Endothelial cell of umbilical vein (primary cell): Measurements from ENCODE around the gene SUCLG2. TPM values are rescaled to one million over a fixed set of nuclear protein-coding genes. Genes with fewer than 3 reads are reported as not detected.

Experiments used
- BruUV-seq: library from RNA; stranded (reverse); fragments of 400-500 nt; replicated peaks from 2 replicates; lab custom pipeline; 2021; lab: Mats Ljungman, UMichigan
- CTCF ChIA-PET: fragments of 300-600, 350-600 bp; sonication (Branson Sonifier 250); formaldehyde crosslinking; loops from one replicate; lab custom pipeline; 2021; ENCODE audit warnings: antibody characterized with exemption, inconsistent platforms; lab: Charles Lee
- POLR2A ChIA-PET: fragments of 300-600, 350-600 bp; sonication (Branson Sonifier 250); formaldehyde crosslinking; loops from one replicate; lab custom pipeline; 2021; ENCODE audit warnings: antibody characterized with exemption, inconsistent platforms; lab: Charles Lee
- DNase-seq: peaks from one replicate; pipeline ENCODE4 v3.0.0-alpha.2; 2011; ENCODE audit warnings: low read depth, low spot score
- FAIRE-seq: peaks from 2 replicates; lab custom pipeline; 2011; peaks lifted over from hg19 to GRCh38; lab: Jason Lieb, UNC
- H2AFZ ChIP-seq: 2 replicates; pipeline ENCODE4 v1.6.0; 2012; ENCODE audit warnings: low read depth, low read length, control low read depth, inconsistent platforms
- H3K27ac ChIP-seq: 2 replicates; pipeline ENCODE4 v1.5.1; 2011; ENCODE audit warnings: low read depth, mild to moderate bottlenecking, control low read depth, low read length, moderate library complexity; ENCODE audit not compliant: insufficient read depth
- H3K27me3 ChIP-seq, 2 experiments: 2 replicates each; pipeline versions ENCODE4 v1.6.0 to v1.6.1; 2011; ENCODE audit warnings: low read length in 2 of 2, mixed read lengths in 1 of 2; ENCODE audit not compliant: control insufficient read depth in 2 of 2, insufficient read depth in 2 of 2
- H3K36me3 ChIP-seq, 2 experiments: 2 replicates in 1 of 2; 3 replicates in 1 of 2; pipeline ENCODE4 v1.5.1; 2011; ENCODE audit warnings: low read length in 2 of 2, mild to moderate bottlenecking in 1 of 2, moderate library complexity in 1 of 2; ENCODE audit not compliant: control insufficient read depth in 2 of 2, insufficient read depth in 2 of 2; ENCODE audit errors: extremely low read depth in 1 of 2
- H3K4me1 ChIP-seq: 3 replicates; pipeline ENCODE4 v1.5.1; 2011; ENCODE audit warnings: mild to moderate bottlenecking, low read length; ENCODE audit not compliant: control insufficient read depth, insufficient read depth; ENCODE audit errors: extremely low read depth
- H3K4me2 ChIP-seq: 2 replicates; pipeline ENCODE4 v1.6.1; 2011; ENCODE audit warnings: low read length, control low read depth, mixed read lengths; ENCODE audit not compliant: insufficient read depth
- H3K4me3 ChIP-seq, 3 experiments: fragments of 200-600 bp in 1 of 3; sonication (generic), shearing (Covaris generic) in 1 of 3; replicated peaks in 1 of 3; 2 replicates each; pipeline ENCODE4 v1.5.1; 2011 to 2016; ENCODE audit warnings: control low read depth in 3 of 3, low read length in 3 of 3, mild to moderate bottlenecking in 2 of 3, inconsistent platforms in 1 of 3, low read depth in 1 of 3, moderate library complexity in 1 of 3; ENCODE audit not compliant: insufficient read depth in 1 of 3
- H3K79me2 ChIP-seq: 2 replicates; pipeline ENCODE4 v1.6.0; 2012; ENCODE audit warnings: low read length, inconsistent platforms; ENCODE audit not compliant: control insufficient read depth, insufficient read depth
- H3K9ac ChIP-seq: replicated peaks from 2 replicates; pipeline ENCODE3; 2011; ENCODE audit warnings: low read length, control low read depth; ENCODE audit not compliant: insufficient read depth; ENCODE audit errors: extremely low read depth
- H3K9me1 ChIP-seq: replicated peaks from 3 replicates; pipeline ENCODE4 v1.6.0; 2011; ENCODE audit warnings: mild to moderate bottlenecking, low read length; ENCODE audit not compliant: control insufficient read depth, insufficient read depth; ENCODE audit errors: extremely low read depth
- H3K9me3 ChIP-seq: replicated peaks from 2 replicates; pipeline ENCODE4 v1.5.1; 2012; ENCODE audit warnings: low read length, inconsistent platforms; ENCODE audit not compliant: control insufficient read depth, insufficient read depth
- H4K20me1 ChIP-seq: replicated peaks from 2 replicates; pipeline ENCODE3; 2011; ENCODE audit warnings: mild to moderate bottlenecking, low read length; ENCODE audit not compliant: control insufficient read depth, insufficient read depth; ENCODE audit errors: extremely low read depth
- CTCF ChIP-seq, 2 donors: IDR thresholded peaks; 1 replicate in 1 of 2; 2 replicates in 1 of 2; pipeline ENCODE4 v1.5.1; 2011; ENCODE audit warnings: low read length in 2 of 2, mild to moderate bottlenecking in 2 of 2, moderate library complexity in 2 of 2, control low read depth in 1 of 2, inconsistent platforms in 1 of 2, low read depth in 1 of 2; ENCODE audit not compliant: insufficient read depth in 1 of 2; ENCODE audit errors: extremely low read depth in 1 of 2
- EZH2 ChIP-seq: IDR thresholded peaks from 2 replicates; pipeline ENCODE4 v1.6.1; 2012; ENCODE audit warnings: borderline replicate concordance, low read depth, mild to moderate bottlenecking, moderate library complexity, low read length, inconsistent platforms; ENCODE audit not compliant: severe bottlenecking
- FOS ChIP-seq: IDR thresholded peaks from 2 replicates; pipeline ENCODE4 v1.6.1; 2011; ENCODE audit warnings: mild to moderate bottlenecking, low read length, moderate library complexity, borderline replicate concordance; ENCODE audit not compliant: insufficient read depth
- GATA2 ChIP-seq: IDR thresholded peaks from 2 replicates; pipeline ENCODE4 v1.7.0; 2011; ENCODE audit warnings: low read depth, mild to moderate bottlenecking, moderate library complexity, mixed read lengths, low read length; ENCODE audit not compliant: insufficient read length, insufficient read depth
- JUN ChIP-seq: IDR thresholded peaks from 2 replicates; pipeline ENCODE4 v1.6.1; 2011; ENCODE audit warnings: borderline replicate concordance, low read depth; ENCODE audit not compliant: insufficient read length, insufficient read depth
- MAX ChIP-seq: IDR thresholded peaks from 2 replicates; pipeline ENCODE4 v1.6.1; 2011; ENCODE audit not compliant: insufficient read depth, insufficient read length
- MYC ChIP-seq: IDR thresholded peaks from one replicate; pipeline ENCODE4 v1.6.1; 2011; ENCODE audit warnings: mild to moderate bottlenecking, low read depth, low read length
- POLR2A ChIP-seq: IDR thresholded peaks from 2 replicates; pipeline ENCODE4 v1.6.1; 2012; ENCODE audit warnings: low read depth, mild to moderate bottlenecking, control low read depth, low read length
- POLR2AphosphoS5 ChIP-seq: IDR thresholded peaks from 2 replicates; pipeline ENCODE4 v1.6.1; 2012; ENCODE audit warnings: low read depth, mild to moderate bottlenecking, control low read depth, low read length, moderate library complexity; ENCODE audit not compliant: insufficient read depth
- dilution Hi-C: fragments of 300-500 bp; cut with MboI; formaldehyde crosslinking; loops from one replicate; pipeline ENCODE4 v1.15.0; 2019; ENCODE audit warnings: low sequenced_read_pairs; ENCODE audit not compliant: extremely low pct_ligation_motif_present
- intact Hi-C: fragments of 100-400 bp; cut with micrococcal nuclease; formaldehyde crosslinking; loops from one replicate; pipeline ENCODE4 v1.10.0; 2022
- polyA plus RNA-seq, 4 experiments: library from polyadenylated mRNA; depleted of rRNA in 3 of 4; stranded (reverse) in 3 of 4; unstranded in 1 of 4; fragments of >200 nt; gene quantifications; 2 replicates each; pipeline versions ENCODE4 v1.2.1 to v1.2.3, GENCODE V29; 2011 to 2012; ENCODE audit warnings: missing spikeins in 1 of 4
- total RNA-seq: library from RNA; stranded (reverse); gene quantifications from 2 replicates; pipeline ENCODE4 v1.2.3, GENCODE V29; 2021

SUCLG2 gene
- total and polyA plus RNA-seq, 2 donors (not counting 3 experiments of a cell fraction or from before 2014, with no cell fraction given) = 8.1 to 38.3 TPM

GRCh38 chr3:67647390-67647878, 7.0 kb downstream of the SUCLG2 start:
- BruUV-seq = no TSS peak
- Histone ChIP-seq H3K27ac (peak overlapping the region; percentile 9), H3K9me1 (no peaks in the 10 kb centered on the region), H3K36me3 (no peaks in the 10 kb centered on the region), H3K4me2 (no peak overlapping the region), H3K4me3 (no peak overlapping the region), H3K9ac (no peak overlapping the region), H2AFZ (no peak overlapping the region), H3K9me3 (no peaks in the 10 kb centered on the region), H3K4me1 (peaks cover 12% of the 10 kb centered on the region), H3K79me2 (peaks cover 20% of the 10 kb centered on the region), H3K27me3 (no peaks in the 10 kb centered on the region), H4K20me1 (no peaks in the 10 kb centered on the region)
- intact Hi-C loops (no loop called here), dilution Hi-C loops (no loop called here)
- no peak for TF ChIP-seq EZH2
- no peak for TF ChIP-seq POLR2A
- TF ChIP-seq FOS = peak; percentile 54
- peak; percentile 54 for TF ChIP-seq GATA2
- TF ChIP-seq POLR2AphosphoS5 = no peak
- no peak for TF ChIP-seq MYC
- TF ChIP-seq JUN = no peak
- no peak for TF ChIP-seq CTCF (IDR thresholded peaks at IDR 0.05; ENCODE audit: extremely low read depth in 1 of 2, insufficient read depth in 1 of 2, low read depth in 1 of 2, low read length in 2 of 2)
- TF ChIP-seq MAX = peak; percentile 8
- FAIRE-seq (peak; percentile 37), DNase-seq (peak; percentile 44)
- POLR2A ChIA-PET = no interaction called here
- CTCF ChIA-PET = interaction anchor here (0.9 to 1.7 kb wide), 5 partner anchors 8 to 142 kb away, joined by 3 to 8 read pairs (median 4); no protein-coding TSS in a partner anchor
